HepG2 (cell line): Measurements from ENCODE around the gene CSKMT. TPM values are rescaled to one million over a fixed set of nuclear protein-coding genes. Genes with fewer than 3 reads are reported as not detected.

Experiments
- IKZF4 ChIP-seq: sonication (generic); formaldehyde crosslinking; IDR thresholded peaks from 2 replicates; pipeline ENCODE4 v1.5.1; 2020; ENCODE audit warnings: borderline replicate concordance, mild to moderate bottlenecking, low read depth, missing genetic modification reagents; ENCODE audit errors: not compliant biosample characterization
- ZNF101 ChIP-seq: sonication (generic); formaldehyde crosslinking; IDR thresholded peaks from 2 replicates; pipeline ENCODE4 v1.4.0; 2020; ENCODE audit warnings: mild to moderate bottlenecking, low read depth, missing genetic modification reagents, borderline replicate concordance
- ZNF124 ChIP-seq: sonication (generic); formaldehyde crosslinking; IDR thresholded peaks from 2 replicates; pipeline ENCODE4 v1.4.0; 2020; ENCODE audit warnings: missing genetic modification reagents
- ZNF232 ChIP-seq: sonication (generic); formaldehyde crosslinking; IDR thresholded peaks from 2 replicates; pipeline ENCODE4 v1.4.0; 2020; ENCODE audit warnings: missing genetic modification reagents, borderline replicate concordance
- ZNF556 ChIP-seq: sonication (generic); formaldehyde crosslinking; IDR thresholded peaks from 2 replicates; pipeline ENCODE4 v1.4.0; 2020; ENCODE audit warnings: mild to moderate bottlenecking, missing genetic modification reagents, borderline replicate concordance
- ZSCAN21 ChIP-seq: sonication (generic); formaldehyde crosslinking; IDR thresholded peaks from 2 replicates; pipeline ENCODE4 v1.8.0; 2022; ENCODE audit warnings: mild to moderate bottlenecking, missing genetic modification reagents, moderate library complexity, borderline replicate concordance
- polyA plus RNA-seq, 8 experiments: library from polyadenylated mRNA; depleted of rRNA in 3 of 8; stranded (reverse) in 7 of 8; unstranded in 1 of 8; fragments of >200 nt; fragmentation: Illumina TruSeq in 4 of 8; extraction: Trizol in 4 of 8; gene quantifications; 2 replicates each; pipeline versions ENCODE4 v1.2.1 to v1.2.3, GENCODE V29; 2011 to 2016; ENCODE audit warnings: low read depth in 4 of 8, missing spikeins in 1 of 8, mixed read lengths in 1 of 8; ENCODE audit not compliant: insufficient read depth in 1 of 8
- total RNA-seq, 5 experiments: library from RNA; depleted of rRNA; stranded (reverse); fragments of >200 nt; fragmentation: Illumina TruSeq; extraction: Trizol; gene quantifications; 2 replicates each; pipeline ENCODE4 v1.2.3, GENCODE V29; 2016; ENCODE audit warnings: low read depth in 1 of 5
- TF ChIP-seq, protein P1 (sequence below), 2 experiments: fragments of 450-650 bp in 1 of 2; sonication (generic) in 1 of 2; formaldehyde crosslinking in 1 of 2; IDR thresholded peaks; 2 replicates each; pipeline versions ENCODE4 v1.6.1 to v1.8.0; 2016 to 2022; ENCODE audit warnings: antibody characterized with exemption in 1 of 2, mild to moderate bottlenecking in 1 of 2, missing genetic modification reagents in 1 of 2
- TF ChIP-seq, protein P2 (sequence below): sonication (generic); formaldehyde crosslinking; IDR thresholded peaks from 2 replicates; pipeline ENCODE4 v1.4.0; 2020; ENCODE audit warnings: missing genetic modification reagents, borderline replicate concordance
- TF ChIP-seq, protein P3 (sequence below): sonication (generic); formaldehyde crosslinking; IDR thresholded peaks from 2 replicates; pipeline ENCODE4 v1.5.0; 2020; ENCODE audit warnings: missing genetic modification reagents
- TF ChIP-seq, protein P4 (sequence below), 2 experiments: fragments of 450-650 bp in 1 of 2; sonication (generic) in 1 of 2; formaldehyde crosslinking; IDR thresholded peaks; 2 replicates each; pipeline versions ENCODE4 v1.5.0 to v1.8.0; 2020 to 2022; ENCODE audit warnings: mild to moderate bottlenecking in 1 of 2, missing genetic modification reagents in 1 of 2
- TF ChIP-seq, protein P5 (sequence below): sonication (generic); formaldehyde crosslinking; IDR thresholded peaks from 2 replicates; pipeline ENCODE4 v1.8.0; 2022; ENCODE audit warnings: missing genetic modification reagents, mild to moderate bottlenecking, inconsistent platforms, borderline replicate concordance

Gene CSKMT
- total and polyA plus RNA-seq, 2 of the 13 experiments (the other 11 are each of a cell fraction or from before 2014, with no cell fraction given): 7.6 to 31.8 TPM

DNA sequence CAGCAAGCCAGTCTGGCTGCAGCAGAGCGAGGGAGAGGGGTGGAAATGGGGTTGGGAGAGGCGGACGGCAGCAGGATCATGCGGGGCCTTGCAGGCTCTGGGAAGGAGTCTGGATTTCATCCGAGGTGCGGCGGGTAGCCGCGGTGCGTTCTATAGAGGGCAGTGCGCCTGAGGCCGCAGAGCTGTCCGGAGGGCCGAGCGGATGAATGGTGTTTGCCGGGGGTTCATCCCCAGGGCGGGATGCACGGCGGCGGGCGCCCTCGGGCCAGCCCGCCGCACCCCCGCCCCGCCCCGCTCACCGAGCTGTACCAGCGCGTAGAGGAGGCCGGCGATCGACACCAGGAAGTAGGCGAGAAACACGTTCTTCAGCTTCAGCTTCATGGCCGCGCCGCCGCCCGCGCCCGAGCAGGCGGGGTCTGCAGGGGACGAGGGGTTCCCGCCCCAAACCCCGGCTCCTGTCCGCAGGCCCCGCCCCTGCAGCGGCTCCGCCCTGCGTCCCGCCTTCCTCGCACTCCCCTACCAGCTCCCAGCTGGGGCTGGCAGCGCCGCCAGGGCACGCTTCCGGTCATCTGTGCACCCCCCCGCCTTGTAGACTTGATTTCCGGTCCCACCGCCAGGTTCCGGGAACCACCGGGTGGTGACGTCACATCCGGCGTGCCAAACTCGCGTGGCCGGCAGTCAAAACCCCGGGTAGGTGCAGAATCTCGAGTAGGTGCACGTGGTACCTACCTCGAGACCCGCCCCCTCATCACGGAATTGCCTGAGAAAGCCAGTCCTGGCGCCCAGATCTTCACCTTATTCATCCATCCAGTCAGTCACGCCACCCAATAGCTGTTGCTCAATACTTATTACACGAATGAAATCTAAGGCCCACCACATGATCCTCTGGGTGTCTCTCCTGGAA, 43.3 kb upstream of the CSKMT start, which contains the start of gene B3GAT3 (continued):
- TF ChIP-seq, protein P1, sequence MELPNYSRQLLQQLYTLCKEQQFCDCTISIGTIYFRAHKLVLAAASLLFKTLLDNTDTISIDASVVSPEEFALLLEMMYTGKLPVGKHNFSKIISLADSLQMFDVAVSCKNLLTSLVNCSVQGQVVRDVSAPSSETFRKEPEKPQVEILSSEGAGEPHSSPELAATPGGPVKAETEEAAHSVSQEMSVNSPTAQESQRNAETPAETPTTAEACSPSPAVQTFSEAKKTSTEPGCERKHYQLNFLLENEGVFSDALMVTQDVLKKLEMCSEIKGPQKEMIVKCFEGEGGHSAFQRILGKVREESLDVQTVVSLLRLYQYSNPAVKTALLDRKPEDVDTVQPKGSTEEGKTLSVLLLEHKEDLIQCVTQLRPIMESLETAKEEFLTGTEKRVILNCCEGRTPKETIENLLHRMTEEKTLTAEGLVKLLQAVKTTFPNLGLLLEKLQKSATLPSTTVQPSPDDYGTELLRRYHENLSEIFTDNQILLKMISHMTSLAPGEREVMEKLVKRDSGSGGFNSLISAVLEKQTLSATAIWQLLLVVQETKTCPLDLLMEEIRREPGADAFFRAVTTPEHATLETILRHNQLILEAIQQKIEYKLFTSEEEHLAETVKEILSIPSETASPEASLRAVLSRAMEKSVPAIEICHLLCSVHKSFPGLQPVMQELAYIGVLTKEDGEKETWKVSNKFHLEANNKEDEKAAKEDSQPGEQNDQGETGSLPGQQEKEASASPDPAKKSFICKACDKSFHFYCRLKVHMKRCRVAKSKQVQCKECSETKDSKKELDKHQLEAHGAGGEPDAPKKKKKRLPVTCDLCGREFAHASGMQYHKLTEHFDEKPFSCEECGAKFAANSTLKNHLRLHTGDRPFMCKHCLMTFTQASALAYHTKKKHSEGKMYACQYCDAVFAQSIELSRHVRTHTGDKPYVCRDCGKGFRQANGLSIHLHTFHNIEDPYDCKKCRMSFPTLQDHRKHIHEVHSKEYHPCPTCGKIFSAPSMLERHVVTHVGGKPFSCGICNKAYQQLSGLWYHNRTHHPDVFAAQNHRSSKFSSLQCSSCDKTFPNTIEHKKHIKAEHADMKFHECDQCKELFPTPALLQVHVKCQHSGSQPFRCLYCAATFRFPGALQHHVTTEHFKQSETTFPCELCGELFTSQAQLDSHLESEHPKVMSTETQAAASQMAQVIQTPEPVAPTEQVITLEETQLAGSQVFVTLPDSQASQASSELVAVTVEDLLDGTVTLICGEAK (IDR thresholded peaks at IDR 0.05): peak; percentile 93
- TF ChIP-seq, protein P1 (CRISPR knock-in tag; IDR thresholded peaks at IDR 0.05): peak; percentile 83; the same call in 1 of the 2 replicates
- peak; percentile 88 for TF ChIP-seq ZNF232 (CRISPR knock-in tag)
- TF ChIP-seq, protein P2, sequence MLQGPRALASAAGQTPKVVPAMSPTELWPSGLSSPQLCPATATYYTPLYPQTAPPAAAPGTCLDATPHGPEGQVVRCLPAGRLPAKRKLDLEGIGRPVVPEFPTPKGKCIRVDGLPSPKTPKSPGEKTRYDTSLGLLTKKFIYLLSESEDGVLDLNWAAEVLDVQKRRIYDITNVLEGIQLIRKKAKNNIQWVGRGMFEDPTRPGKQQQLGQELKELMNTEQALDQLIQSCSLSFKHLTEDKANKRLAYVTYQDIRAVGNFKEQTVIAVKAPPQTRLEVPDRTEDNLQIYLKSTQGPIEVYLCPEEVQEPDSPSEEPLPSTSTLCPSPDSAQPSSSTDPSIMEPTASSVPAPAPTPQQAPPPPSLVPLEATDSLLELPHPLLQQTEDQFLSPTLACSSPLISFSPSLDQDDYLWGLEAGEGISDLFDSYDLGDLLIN: no peak
- TF ChIP-seq ZNF556: 0 out of 2 replicates have a peak, but pooled peaks have one; percentile 53
- TF ChIP-seq, protein P3, sequence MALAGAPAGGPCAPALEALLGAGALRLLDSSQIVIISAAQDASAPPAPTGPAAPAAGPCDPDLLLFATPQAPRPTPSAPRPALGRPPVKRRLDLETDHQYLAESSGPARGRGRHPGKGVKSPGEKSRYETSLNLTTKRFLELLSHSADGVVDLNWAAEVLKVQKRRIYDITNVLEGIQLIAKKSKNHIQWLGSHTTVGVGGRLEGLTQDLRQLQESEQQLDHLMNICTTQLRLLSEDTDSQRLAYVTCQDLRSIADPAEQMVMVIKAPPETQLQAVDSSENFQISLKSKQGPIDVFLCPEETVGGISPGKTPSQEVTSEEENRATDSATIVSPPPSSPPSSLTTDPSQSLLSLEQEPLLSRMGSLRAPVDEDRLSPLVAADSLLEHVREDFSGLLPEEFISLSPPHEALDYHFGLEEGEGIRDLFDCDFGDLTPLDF: peak; percentile 95
- TF ChIP-seq, protein P4, sequence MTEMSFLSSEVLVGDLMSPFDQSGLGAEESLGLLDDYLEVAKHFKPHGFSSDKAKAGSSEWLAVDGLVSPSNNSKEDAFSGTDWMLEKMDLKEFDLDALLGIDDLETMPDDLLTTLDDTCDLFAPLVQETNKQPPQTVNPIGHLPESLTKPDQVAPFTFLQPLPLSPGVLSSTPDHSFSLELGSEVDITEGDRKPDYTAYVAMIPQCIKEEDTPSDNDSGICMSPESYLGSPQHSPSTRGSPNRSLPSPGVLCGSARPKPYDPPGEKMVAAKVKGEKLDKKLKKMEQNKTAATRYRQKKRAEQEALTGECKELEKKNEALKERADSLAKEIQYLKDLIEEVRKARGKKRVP (CRISPR knock-in tag; IDR thresholded peaks at IDR 0.05): peak in 1 of 2 experiments; percentile 75; a peak in 2 of 4 replicates
- peak; percentile 70; the same call in 1 of the 2 replicates for TF ChIP-seq ZNF124
- peak; percentile 87; the same call in 1 of the 2 replicates for TF ChIP-seq ZSCAN21 (CRISPR knock-in tag)
- no peak for TF ChIP-seq ZNF101 (CRISPR knock-in tag)
- TF ChIP-seq, protein P5, sequence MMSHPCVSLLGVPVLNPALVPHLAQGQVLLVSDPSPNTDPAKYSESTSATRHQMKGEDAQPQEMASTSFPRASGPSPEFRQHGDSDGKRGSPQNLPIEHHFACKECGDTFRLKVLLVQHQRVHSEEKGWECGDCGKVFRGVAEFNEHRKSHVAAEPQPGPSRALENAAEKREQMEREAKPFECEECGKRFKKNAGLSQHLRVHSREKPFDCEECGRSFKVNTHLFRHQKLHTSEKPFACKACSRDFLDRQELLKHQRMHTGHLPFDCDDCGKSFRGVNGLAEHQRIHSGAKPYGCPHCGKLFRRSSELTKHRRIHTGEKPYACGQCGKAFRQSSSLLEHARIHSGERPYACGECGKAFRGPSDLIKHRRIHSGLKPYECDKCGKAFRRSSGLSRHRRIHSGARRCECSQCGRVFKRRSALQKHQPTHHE: peak; percentile 62; the same call in 1 of the 2 replicates
- TF ChIP-seq IKZF4 (CRISPR knock-in tag): peak; percentile 88
